ENCODE data around the gene MIDN.
"Not testable (repeated sequence)": the region's sequence is repeated elsewhere in the genome, so short reads cannot be mapped to it uniquely, and the experiment has no call there.

The MIDN gene

DNA sequence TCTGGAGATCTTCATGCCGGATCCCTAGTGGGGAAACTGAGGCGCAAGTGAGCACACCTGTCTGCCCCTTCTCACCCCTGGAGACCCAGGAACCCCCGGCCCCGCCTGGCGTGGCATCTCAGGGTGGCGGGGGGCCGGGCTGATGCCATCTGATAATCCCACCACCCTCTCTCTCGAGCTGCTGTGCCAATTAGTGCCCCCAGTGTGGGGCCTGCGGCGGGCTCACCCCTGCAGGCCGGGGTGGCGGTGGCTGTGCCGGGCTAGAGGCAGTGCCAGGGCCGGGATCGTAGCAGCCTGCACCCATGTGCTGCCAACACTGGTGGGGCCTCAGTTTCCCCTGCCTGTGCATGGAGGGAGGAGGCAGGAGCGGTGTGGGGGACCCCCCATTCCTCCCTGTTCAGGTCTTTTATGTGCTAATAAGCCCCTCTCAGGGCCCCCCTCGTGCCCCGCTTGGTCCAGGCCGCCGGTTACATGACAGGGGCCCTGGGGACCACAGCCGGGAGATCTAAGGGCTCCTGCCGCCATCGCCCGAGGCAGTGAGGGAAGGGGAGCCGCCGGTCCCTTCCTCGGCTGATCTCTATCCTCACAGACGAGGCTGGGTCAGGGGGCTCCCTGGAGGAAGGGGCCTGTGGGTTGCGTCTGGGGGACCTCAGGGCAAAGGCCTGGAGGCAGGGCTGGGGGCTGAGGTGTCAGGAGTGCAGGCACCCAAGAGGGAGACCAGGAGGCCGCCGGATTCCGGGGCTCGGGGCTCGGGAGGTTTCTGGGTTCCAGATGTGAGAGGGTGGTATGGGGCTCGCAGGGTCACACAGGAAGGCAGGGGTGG, 45.6 kb downstream of the MIDN start:
- no peak for DNase-seq (ENCODE audit: low read depth in 2 of 2)

DNA sequence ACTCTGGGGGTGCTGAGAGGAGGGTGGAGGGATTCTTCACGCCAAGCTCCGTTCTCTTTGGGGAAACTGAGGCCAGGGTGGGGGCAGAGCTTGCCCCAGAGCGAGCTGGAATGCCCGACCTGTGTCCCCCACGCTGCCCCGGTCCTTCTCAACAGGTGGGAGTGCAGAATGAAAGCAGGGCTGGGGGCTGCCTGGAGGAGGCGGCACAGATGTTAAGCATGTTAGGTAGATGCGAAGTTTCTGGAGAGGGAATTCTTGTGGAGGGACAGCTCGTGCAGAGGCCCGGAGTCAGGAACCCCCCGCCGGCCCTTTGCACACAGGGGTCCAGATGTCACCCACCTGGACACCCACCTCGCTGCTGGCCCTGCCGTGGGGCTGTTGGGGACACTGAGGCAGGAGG, 46.3 kb downstream of the MIDN start:
- no peak for DNase-seq (ENCODE audit: low read depth in 2 of 2)

DNA sequence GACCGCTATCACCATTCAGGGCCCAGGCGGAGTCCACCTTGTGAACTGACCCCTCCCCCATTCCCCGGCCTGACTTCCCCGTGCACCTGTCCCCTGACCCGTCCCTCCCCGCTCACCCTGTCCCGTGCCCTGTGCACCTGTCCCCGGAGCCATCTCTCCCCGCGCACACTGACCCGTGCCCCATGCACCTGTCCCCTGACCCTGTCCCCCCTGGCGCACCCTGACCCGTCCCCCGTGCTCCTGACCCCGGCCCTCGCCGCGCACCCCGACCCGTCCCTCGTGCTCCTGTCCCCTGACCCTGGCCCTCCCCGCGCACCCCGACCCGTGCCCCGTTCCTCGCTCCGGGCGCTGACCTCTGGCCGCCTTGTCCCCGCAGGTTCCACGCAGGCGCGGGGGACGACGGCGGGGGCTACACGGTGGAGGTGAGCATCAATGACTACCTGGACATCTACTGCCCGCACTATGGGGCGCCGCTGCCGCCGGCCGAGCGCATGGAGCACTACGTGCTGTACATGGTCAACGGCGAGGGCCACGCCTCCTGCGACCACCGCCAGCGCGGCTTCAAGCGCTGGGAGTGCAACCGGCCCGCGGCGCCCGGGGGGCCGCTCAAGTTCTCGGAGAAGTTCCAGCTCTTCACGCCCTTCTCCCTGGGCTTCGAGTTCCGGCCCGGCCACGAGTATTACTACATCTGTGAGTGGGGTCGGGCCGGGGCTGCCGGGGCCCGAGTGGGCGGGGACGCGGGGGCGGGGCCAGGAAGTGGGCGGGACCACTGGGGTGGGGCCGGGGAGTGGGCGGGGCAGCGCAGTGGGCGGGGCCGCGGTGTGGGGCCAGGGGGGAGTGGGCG, 47.0 kb downstream of the MIDN start:
- DNase-seq (ENCODE audit: low read depth in 2 of 2) = no peak

DNA sequence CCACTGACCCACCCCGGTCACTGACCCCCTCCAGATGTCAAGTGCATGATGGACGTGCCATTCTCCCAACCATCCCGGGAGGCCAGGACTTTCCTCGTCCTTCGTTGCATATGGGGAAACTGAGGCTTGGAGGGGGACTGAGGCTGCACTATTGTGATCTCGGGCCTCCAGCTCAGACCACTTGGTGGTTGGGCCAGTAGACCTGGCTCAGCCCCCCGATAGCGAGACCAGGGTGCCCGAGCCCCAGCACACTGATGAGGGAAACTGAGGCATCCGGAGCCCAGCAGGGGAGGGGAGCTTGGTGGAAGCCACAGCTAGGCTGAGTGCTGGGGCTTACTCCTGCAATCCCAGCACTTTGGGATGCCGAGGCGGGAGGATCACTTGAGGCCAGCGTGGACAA, 47.7 kb downstream of the MIDN start:
- DNase-seq (ENCODE audit: low read depth in 2 of 2) = no peak

DNA sequence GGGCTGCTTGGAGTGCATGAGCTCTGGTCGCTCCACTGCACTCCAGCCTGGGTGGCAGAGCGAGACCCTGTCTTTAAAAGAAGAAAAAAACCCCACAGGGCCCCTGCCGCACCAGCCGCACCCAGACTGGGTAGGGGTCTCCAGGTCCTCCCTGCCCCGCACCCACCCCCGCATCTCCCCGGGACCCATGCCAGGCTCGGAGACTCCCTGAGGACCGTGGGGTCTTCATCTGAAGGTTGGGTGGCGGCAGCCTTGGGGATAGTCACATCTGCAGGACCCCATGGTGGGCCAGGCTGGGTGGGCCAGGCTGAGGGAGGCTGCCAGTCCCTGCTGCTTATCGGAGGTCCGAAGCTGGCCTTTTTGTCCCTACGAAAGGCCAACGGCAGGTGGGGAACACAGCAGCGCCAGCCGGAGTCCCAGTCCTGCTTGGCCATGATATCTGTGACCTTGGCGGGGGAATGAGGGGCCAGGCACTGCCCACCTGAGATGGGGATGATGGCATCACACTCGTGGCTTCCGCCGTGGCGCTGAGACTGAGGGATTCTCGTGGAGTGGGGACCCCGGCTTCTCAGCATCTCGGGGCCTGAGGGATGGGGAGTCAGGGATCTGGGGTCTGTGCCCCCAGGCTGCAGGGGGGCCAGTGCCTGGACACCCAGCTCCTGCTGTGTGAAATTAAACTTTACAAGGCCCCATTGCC, 48.3 kb downstream of the MIDN start:
- no peak for DNase-seq (ENCODE audit: low read depth in 2 of 2)

DNA sequence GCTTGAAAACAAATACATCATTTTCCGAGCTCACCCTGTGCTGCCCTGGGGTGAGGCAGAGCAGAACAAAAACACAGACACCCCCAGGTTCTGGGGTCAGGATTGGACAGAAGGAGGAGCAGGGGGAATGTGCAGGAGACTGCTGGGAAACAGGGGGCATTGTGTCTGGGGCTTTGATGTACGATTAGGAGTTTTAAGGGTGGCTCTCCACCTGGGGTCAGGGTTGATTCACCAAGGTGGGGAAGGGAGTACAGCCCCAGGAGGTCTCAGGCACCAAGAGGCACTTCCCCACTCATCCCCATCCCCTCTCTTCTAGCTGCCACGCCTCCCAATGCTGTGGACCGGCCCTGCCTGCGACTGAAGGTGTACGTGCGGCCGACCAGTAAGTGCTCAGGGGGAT, 49.9 kb downstream of the MIDN start:
- no peak for DNase-seq (ENCODE audit: low read depth in 2 of 2)

DNA sequence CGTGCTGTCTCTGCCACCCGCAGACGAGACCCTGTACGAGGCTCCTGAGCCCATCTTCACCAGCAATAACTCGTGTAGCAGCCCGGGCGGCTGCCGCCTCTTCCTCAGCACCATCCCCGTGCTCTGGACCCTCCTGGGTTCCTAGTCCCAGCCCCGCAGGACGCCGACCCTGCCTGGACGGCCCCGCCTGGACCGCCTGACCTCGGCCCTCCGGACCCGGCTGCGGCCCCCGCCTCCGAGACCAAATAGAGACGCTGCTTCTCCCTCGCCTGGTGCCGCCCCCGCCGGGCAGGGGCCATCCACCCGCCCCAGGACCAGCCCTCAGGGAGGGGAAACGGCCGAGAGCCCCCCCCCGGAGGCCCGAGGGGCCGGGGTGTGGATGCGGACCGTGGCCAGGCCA, 51.4 kb downstream of the MIDN start:
- no peak for DNase-seq (ENCODE audit: low read depth in 2 of 2)

DNA sequence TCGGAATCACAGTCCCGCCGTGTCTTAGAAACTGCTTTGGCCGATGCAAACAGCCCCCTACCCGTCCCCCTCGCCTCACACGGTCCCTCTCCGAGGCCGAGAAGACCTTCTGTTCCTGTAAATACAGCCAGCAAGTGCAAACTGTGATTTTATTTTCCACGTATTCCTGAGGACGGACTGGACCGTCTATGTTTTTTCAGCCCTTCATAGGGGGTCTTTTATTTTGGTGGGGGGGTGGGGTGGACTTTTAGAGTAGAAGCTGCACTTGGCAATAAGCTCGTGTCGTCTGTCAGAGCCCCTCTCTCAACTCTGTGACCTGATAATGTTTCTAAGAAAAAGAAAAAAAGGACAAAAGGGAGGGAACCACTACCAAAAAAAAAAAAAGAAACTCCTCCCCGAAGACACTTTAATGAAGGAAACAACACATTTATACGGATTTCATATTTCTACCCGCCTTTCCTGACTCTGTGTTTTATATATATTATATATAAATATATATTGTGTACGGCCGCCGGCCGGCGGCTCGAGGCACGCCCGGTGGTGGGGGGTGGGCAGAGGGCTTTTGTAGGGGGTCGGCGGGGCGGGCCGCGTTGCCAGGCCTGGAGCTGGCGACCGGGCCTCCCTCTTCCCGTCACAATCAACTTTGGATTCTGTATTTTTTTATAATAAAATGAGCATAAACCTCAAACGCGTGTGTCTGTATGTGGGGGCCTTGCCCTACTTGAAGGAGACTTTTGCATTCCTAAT, 52.5 kb downstream of the MIDN start:
- no peak for DNase-seq (ENCODE audit: low read depth in 2 of 2)

DNA sequence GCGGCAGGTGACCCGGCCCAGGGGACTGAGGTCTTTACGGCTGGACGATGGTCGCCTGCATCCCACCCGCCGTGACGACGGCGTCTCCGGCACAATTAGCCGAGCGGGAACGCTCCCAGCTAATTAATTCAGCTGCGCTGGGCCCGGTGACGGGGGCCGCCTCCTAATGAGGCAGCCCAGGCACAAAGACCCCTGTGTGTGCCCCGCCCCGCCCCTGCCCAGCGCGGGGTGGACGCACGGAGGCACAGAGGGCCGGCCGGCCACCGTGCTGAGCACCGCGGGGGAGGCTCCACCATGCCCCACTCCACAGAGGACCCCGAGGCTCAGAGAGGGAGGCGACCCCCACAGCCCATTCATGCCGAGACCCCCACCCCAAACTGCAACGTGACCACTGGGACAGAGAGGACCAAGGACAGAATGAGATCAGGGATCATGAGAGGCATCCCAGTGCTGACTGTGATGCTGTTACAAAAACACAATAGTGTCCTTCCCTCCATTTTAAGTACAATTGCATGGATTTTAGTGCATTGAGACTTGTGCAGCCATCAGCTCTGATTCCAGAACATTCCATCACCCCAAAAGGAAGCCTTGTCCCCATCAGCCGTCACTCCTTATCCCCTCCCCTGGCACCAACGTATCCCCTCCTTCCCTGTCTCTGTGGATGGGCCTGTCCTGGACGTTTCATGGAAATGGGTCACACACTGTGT, 54.3 kb downstream of the MIDN start:
- DNase-seq (ENCODE audit: low read depth in 2 of 2) = no peak

DNA sequence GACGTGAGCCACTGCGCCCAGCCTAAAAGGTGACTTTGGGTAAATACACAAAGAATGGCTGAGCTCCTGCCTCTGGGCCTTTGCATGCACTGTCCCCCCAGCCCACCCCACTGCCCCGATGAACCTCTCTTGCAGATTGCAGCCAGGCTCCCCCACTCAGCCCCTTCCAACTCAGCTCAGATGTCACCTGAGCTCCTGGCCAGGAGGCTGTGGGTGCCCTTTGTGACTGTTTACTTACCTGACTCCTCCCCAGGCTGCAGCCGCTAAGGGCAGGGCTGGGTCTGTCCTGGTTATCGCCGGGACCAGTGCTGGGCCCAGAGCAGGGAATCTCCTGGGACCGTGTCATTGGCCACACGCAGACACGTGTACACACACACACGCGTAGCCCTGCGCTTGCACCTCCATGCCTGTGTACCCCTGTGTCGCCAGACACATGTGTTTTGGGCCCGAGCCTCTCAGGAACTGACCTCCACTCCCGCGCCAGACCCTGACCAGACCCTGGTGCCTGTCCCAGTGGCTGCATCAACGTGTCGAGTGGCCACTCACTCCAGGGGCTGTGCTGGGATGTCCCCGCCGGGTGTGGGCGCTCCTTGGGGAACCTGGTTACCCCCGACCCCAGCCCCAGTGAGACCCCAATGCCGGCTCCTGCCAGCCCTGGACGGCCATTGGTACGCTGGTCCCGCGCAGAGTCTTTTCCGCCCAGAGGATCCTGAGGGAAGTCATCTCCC, 56.0 kb downstream of the MIDN start:
- DNase-seq (ENCODE audit: low read depth in 2 of 2) = no peak

DNA sequence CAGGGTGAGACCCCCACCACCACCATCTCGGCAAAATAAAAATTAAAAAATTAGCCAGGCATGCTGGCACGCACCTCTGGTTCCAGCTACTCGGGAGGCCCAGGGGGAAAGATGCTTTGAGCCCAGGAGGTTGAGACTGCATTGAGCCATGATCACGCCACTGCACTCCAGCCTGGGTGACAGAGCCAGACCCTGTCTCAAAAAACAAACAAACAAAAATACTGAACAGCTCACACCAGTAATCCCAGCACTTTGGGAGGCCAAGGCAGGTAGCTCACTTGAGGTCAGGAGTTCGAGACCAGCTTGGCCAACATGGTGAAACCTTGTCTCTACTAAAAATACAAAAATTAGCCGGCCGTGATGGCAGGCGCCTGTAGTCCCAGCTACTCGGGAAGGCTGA, 57.0 kb downstream of the MIDN start:
- not testable (repeated sequence) for DNase-seq (ENCODE audit: low read depth in 2 of 2)

DNA sequence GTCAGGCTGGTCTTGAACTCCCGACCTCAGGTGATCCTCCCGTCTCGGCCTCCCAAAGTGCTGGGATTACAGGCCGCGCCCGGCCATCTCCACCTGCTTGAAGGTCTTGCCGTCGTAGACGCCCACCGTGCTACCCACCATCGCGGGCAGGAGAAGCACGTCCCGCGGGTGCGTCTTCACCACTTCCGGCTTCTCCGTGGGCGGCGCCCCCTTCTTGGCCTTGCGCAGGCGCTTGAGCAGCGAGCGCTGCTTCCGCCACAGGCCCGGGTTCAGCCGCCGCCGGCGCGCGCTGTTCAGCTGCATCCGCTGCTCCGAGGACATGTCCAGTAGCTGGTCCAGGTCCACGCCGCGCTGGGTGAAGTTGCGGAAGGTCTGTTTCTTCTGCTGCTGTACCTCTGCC, 58.9 kb downstream of the MIDN start:
- DNase-seq (ENCODE audit: low read depth in 2 of 2) = no peak

DNA sequence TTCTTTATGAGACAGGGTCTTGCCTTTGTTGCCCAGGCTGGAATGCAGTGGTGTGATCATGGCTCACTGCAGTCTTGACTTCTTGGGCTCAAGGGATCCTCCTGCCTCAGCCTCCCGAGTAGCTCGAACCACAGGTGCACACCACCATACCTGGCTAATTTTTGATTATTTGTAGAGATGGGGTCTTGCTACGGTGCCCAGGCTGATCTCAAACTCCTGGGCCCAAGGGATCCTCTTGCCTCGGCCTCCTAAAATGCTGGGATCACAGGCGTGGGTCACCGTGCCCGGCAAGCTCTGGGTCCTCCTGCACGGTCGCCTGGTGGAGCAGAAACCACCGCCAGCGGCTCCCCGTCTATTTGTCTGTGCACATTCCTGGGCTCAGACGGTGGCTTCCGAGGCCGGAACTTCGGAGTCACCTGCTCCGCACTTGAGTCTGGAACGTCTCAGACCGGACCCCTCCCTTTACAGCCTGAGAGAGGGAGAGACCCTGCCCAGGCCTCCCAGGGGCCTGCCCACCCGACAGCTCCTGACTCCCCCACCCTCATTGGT, 59.4 kb downstream of the MIDN start:
- no peak for DNase-seq (ENCODE audit: low read depth in 2 of 2)

DNA sequence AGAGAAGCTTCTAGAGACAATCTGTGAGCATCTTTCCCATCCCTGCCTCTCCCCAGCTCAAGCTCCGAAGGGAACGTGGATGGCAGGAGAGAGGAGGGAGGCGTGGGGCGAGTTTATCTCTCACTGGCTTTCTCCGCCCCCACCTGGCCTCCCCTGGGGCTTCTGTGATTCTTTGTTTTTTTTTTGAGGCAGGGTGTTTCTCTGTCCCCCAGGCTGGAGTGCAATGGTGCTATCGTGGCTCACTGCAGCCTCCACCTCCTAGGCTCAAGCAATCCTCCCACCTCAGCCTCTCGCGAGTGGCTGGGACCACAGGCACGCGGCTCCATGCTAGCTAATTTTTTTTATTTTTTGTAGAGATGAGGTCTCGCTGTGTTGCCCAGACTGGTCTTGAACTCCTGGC, 60.3 kb downstream of the MIDN start:
- no peak for DNase-seq (ENCODE audit: low read depth in 2 of 2)

Measured in stimulated activated CD4-positive, alpha-beta T cell treated with anti-CD3 and anti-CD28 coated beads, Interleukin-1b, Interleukin-23, amount 100 ng/mL, for 1 hour (primary cell).